HEK293 (cell line): ENCODE data around the gene CFAP221.
A peak's percentile ranks its signal among the peaks of the same experiment; 100 is the strongest.

Experiments
- CTCF ChIA-PET: fragments of 350-600 bp; formaldehyde crosslinking; extraction: SDS; loops from one replicate; lab custom pipeline; 2021; ENCODE audit warnings: antibody characterized with exemption; lab: Yijun Ruan, JAX
- POLR2A ChIA-PET: fragments of 300-600 bp; formaldehyde crosslinking; extraction: SDS; loops from one replicate; lab custom pipeline; 2020; ENCODE audit warnings: antibody characterized with exemption, inconsistent platforms; lab: Yijun Ruan, JAX
- H3K27ac ChIP-seq: fragments of 200-500 bp; sonication (Bioruptor generic); 2 replicates; pipeline ENCODE4 v1.5.1; 2014; ENCODE audit warnings: low read depth, low read length, control low read depth, inconsistent platforms; ENCODE audit errors: extremely low read depth
- H3K36me3 ChIP-seq, 2 experiments: fragments of 200-500 bp in 1 of 2; sonication (Bioruptor generic) in 1 of 2; 1 replicate in 1 of 2; 2 replicates in 1 of 2; pipeline ENCODE4 v1.5.1; 2014 to 2017; ENCODE audit warnings: inconsistent platforms in 2 of 2, low read length in 2 of 2; ENCODE audit not compliant: control insufficient read depth in 2 of 2, insufficient read depth in 1 of 2
- H3K4me1 ChIP-seq: fragments of 200-500 bp; sonication (Bioruptor generic); 2 replicates; pipeline ENCODE4 v1.5.1; 2014; ENCODE audit warnings: mild to moderate bottlenecking, low read length, inconsistent platforms; ENCODE audit not compliant: control insufficient read depth, insufficient read depth
- H3K4me3 ChIP-seq: 2 replicates; pipeline ENCODE4 v1.5.1; 2011; ENCODE audit warnings: low read depth, mild to moderate bottlenecking, control low read depth, low read length, moderate library complexity
- H3K9me3 ChIP-seq: fragments of 200-500 bp; sonication (Bioruptor generic); 2 replicates; pipeline ENCODE4 v1.5.1; 2014; ENCODE audit warnings: low read depth, low read length, inconsistent platforms; ENCODE audit not compliant: control insufficient read depth, insufficient read depth
- ATF2 ChIP-seq: fragments of 450-650 bp; formaldehyde crosslinking; IDR thresholded peaks from 2 replicates; pipeline ENCODE4 v1.5.1; 2016; ENCODE audit warnings: missing biosample characterization, missing genetic modification characterization, low read depth
- BCL11B ChIP-seq: fragments of 450-650 bp; formaldehyde crosslinking; IDR thresholded peaks from 2 replicates; pipeline ENCODE4 v1.5.1; 2016; ENCODE audit warnings: low read depth, missing biosample characterization, missing genetic modification characterization
- GLI4 ChIP-seq: fragments of 450-650 bp; formaldehyde crosslinking; IDR thresholded peaks from 2 replicates; pipeline ENCODE4 v1.5.1; 2016; ENCODE audit warnings: missing biosample characterization, missing genetic modification characterization
- KLF10 ChIP-seq: fragments of 450-650 bp; IDR thresholded peaks from 2 replicates; pipeline ENCODE4 v1.5.1; 2018; ENCODE audit warnings: missing biosample characterization, mild to moderate bottlenecking, missing genetic modification characterization
- MYNN ChIP-seq: fragments of 450-650 bp; formaldehyde crosslinking; IDR thresholded peaks from 2 replicates; pipeline ENCODE4 v1.5.1; 2016; ENCODE audit warnings: missing biosample characterization, missing genetic modification characterization, borderline replicate concordance
- MZF1 ChIP-seq: fragments of 450-650 bp; formaldehyde crosslinking; IDR thresholded peaks from 2 replicates; pipeline ENCODE4 v1.5.1; 2017; ENCODE audit warnings: missing biosample characterization, missing genetic modification characterization, borderline replicate concordance
- OVOL3 ChIP-seq: fragments of 450-650 bp; formaldehyde crosslinking; IDR thresholded peaks from 2 replicates; pipeline ENCODE4 v1.5.1; 2016; ENCODE audit warnings: missing biosample characterization, missing genetic modification characterization
- PRDM1 ChIP-seq: fragments of 450-650 bp; formaldehyde crosslinking; IDR thresholded peaks from 2 replicates; pipeline ENCODE4; 2016; ENCODE audit warnings: missing biosample characterization, missing genetic modification characterization
- PRDM4 ChIP-seq: fragments of 450-650 bp; formaldehyde crosslinking; IDR thresholded peaks from 2 replicates; pipeline ENCODE4 v1.5.1; 2017; ENCODE audit warnings: missing biosample characterization, missing genetic modification characterization
- SCRT1 ChIP-seq: fragments of 450-650 bp; formaldehyde crosslinking; IDR thresholded peaks from 2 replicates; pipeline ENCODE4 v1.5.1; 2016; ENCODE audit warnings: missing biosample characterization, missing genetic modification characterization, borderline replicate concordance
- SP7 ChIP-seq: fragments of 450-650 bp; formaldehyde crosslinking; IDR thresholded peaks from 2 replicates; pipeline ENCODE4 v1.5.1; 2016; ENCODE audit warnings: missing biosample characterization, missing genetic modification characterization
- ZBTB1 ChIP-seq: fragments of 450-650 bp; formaldehyde crosslinking; IDR thresholded peaks from 2 replicates; pipeline ENCODE4 v1.5.1; 2016; ENCODE audit warnings: missing biosample characterization, missing genetic modification characterization
- ZBTB48 ChIP-seq: fragments of 450-650 bp; formaldehyde crosslinking; IDR thresholded peaks from 2 replicates; pipeline ENCODE4 v1.5.1; 2016; ENCODE audit warnings: missing biosample characterization, missing genetic modification characterization
- ZBTB49 ChIP-seq: fragments of 450-650 bp; formaldehyde crosslinking; IDR thresholded peaks from 2 replicates; pipeline ENCODE4 v1.5.1; 2016; ENCODE audit warnings: missing biosample characterization, missing genetic modification characterization, low read depth
- ZBTB8A ChIP-seq: fragments of 450-650 bp; formaldehyde crosslinking; IDR thresholded peaks from 2 replicates; pipeline ENCODE4 v1.5.1; 2016; ENCODE audit warnings: missing biosample characterization, missing genetic modification characterization
- ZFP41 ChIP-seq: fragments of 450-650 bp; formaldehyde crosslinking; IDR thresholded peaks from 2 replicates; pipeline ENCODE4 v1.5.1; 2016; ENCODE audit warnings: missing biosample characterization, missing genetic modification characterization, borderline replicate concordance
- ZNF132 ChIP-seq: fragments of 450-650 bp; formaldehyde crosslinking; IDR thresholded peaks from 2 replicates; pipeline ENCODE4 v1.5.1; 2017; ENCODE audit warnings: missing biosample characterization, missing genetic modification characterization, borderline replicate concordance
- ZNF138 ChIP-seq: fragments of 450-650 bp; formaldehyde crosslinking; IDR thresholded peaks from 2 replicates; pipeline ENCODE4 v1.5.1; 2016; ENCODE audit warnings: missing biosample characterization, missing genetic modification characterization, borderline replicate concordance
- ZNF19 ChIP-seq: fragments of 450-650 bp; formaldehyde crosslinking; IDR thresholded peaks from 2 replicates; pipeline ENCODE4; 2016; ENCODE audit warnings: missing biosample characterization, missing genetic modification characterization, low read depth
- ZNF280C ChIP-seq: fragments of 450-650 bp; formaldehyde crosslinking; IDR thresholded peaks from 2 replicates; pipeline ENCODE4 v1.5.1; 2016; ENCODE audit warnings: missing biosample characterization, missing genetic modification characterization
- ZNF354C ChIP-seq: fragments of 450-650 bp; formaldehyde crosslinking; IDR thresholded peaks from 2 replicates; pipeline ENCODE4 v1.5.1; 2016; ENCODE audit warnings: missing biosample characterization, missing genetic modification characterization, low read depth, borderline replicate concordance
- ZNF48 ChIP-seq: fragments of 450-650 bp; formaldehyde crosslinking; IDR thresholded peaks from 2 replicates; pipeline ENCODE4 v1.5.1; 2016; ENCODE audit warnings: missing biosample characterization, missing genetic modification characterization
- ZNF513 ChIP-seq: fragments of 450-650 bp; IDR thresholded peaks from 2 replicates; pipeline ENCODE4 v1.5.1; 2018; ENCODE audit warnings: missing biosample characterization, missing genetic modification characterization
- ZNF560 ChIP-seq: fragments of 450-650 bp; formaldehyde crosslinking; IDR thresholded peaks from 2 replicates; pipeline ENCODE4 v1.5.1; 2017; ENCODE audit warnings: missing biosample characterization, missing genetic modification characterization, borderline replicate concordance
- ZNF654 ChIP-seq: fragments of 450-650 bp; formaldehyde crosslinking; IDR thresholded peaks from 2 replicates; pipeline ENCODE4 v1.5.1; 2016; ENCODE audit warnings: low read depth, missing biosample characterization, missing genetic modification characterization
- ZNF660 ChIP-seq: fragments of 450-650 bp; IDR thresholded peaks from 2 replicates; pipeline ENCODE4 v1.5.1; 2018; ENCODE audit warnings: missing biosample characterization, mild to moderate bottlenecking, missing genetic modification characterization
- ZNF747 ChIP-seq: fragments of 450-650 bp; formaldehyde crosslinking; IDR thresholded peaks from 2 replicates; pipeline ENCODE4 v1.5.1; 2016; ENCODE audit warnings: missing biosample characterization, missing genetic modification characterization
- ZNF777 ChIP-seq: fragments of 450-650 bp; formaldehyde crosslinking; IDR thresholded peaks from 2 replicates; pipeline ENCODE4 v1.5.1; 2017; ENCODE audit warnings: missing biosample characterization, missing genetic modification characterization, borderline replicate concordance

CFAP221 gene

GRCh38 chr2:119702203-119702917 is 158.1 kb downstream of the CFAP221 start:
- H3K4me1 ChIP-seq = no peaks in the 10 kb centered on the region

GRCh38 chr2:119702918-119703401 is 158.7 kb downstream of the CFAP221 start:
- H3K36me3 ChIP-seq = no peaks in the 10 kb centered on the region
- H3K4me1 ChIP-seq = no peaks in the 10 kb centered on the region
- H3K9me3 ChIP-seq = no peaks in the 10 kb centered on the region
- ChIA-PET POLR2A (interaction anchor here (1.0 kb wide), 1 partner anchor 24 kb away, joined by 3 read pairs; the partner anchor contains the start of gene TMEM177), CTCF (interaction anchor here (0.5 to 1.8 kb wide), 35 partner anchors 10 to 1377 kb away, joined by 3 to 20 read pairs (median 3); partner anchors contain the start of gene PTPN4)
- no peak overlapping the region for H3K4me3 ChIP-seq
- no peak overlapping the region for H3K27ac ChIP-seq
- TF ChIP-seq BCL11B (tag by site-specific recombination) (no peak), ZBTB1 (tag by site-specific recombination) (no peak), ZNF132 (tag by site-specific recombination) (no peak), ZBTB8A (tag by site-specific recombination) (no peak), ZFP41 (tag by site-specific recombination) (no peak), SCRT1 (tag by site-specific recombination) (no peak), ZNF280C (tag by site-specific recombination) (no peak), ZBTB49 (tag by site-specific recombination) (no peak), ZNF19 (no peak), ZNF660 (tag by site-specific recombination) (peak; percentile 76; the same call in 1 of the 2 replicates), OVOL3 (tag by site-specific recombination) (no peak), ZNF560 (no peak), ZNF513 (no peak), PRDM4 (no peak)

More at GRCh38 chr2:119702203-119702917, 158.1 kb downstream of the CFAP221 start:
- H3K9me3 ChIP-seq = no peaks in the 10 kb centered on the region
- CTCF ChIA-PET = interaction anchor here (0.5 to 1.8 kb wide), 23 partner anchors 11 to 1377 kb away, joined by 3 to 20 read pairs (median 4); partner anchors contain the start of gene PTPN4
- no peak overlapping the region for H3K4me3 ChIP-seq
- no peak overlapping the region for H3K27ac ChIP-seq
- H3K36me3 ChIP-seq = no peaks in the 10 kb centered on the region
- TF ChIP-seq ZNF48 (tag by site-specific recombination) (no peak), ZNF777 (no peak), ZNF354C (tag by site-specific recombination) (no peak), PRDM1 (tag by site-specific recombination) (no peak), ZNF654 (no peak), MZF1 (tag by site-specific recombination) (no peak), ZNF138 (tag by site-specific recombination) (no peak), ZBTB1 (tag by site-specific recombination) (no peak), ZBTB48 (no peak), ATF2 (no peak), MYNN (tag by site-specific recombination) (no peak), SP7 (tag by site-specific recombination) (no peak), KLF10 (tag by site-specific recombination) (no peak), GLI4 (tag by site-specific recombination) (no peak), ZNF747 (tag by site-specific recombination) (no peak)
- POLR2A ChIA-PET = interaction anchor here (1.0 kb wide), 1 partner anchor 24 kb away, joined by 3 read pairs; the partner anchor contains the start of gene TMEM177
